HCT116 (cell line): Measurements from ENCODE around the gene AZGP1.

Experiments
- CBX3 ChIP-seq: IDR thresholded peaks from 2 replicates; pipeline ENCODE4 v1.6.1; 2012; ENCODE audit warnings: low read depth
- CTCF ChIP-seq, 3 experiments: fragments of 200-600 bp in 1 of 3; sonication (generic) in 1 of 3; IDR thresholded peaks in 2 of 3; conservative IDR thresholded peaks in 1 of 3; 2 replicates each; pipeline ENCODE4 v1.5.1; 2012 to 2017; ENCODE audit warnings: low read depth in 2 of 3, low read length in 2 of 3, antibody characterized with exemption in 1 of 3, borderline replicate concordance in 1 of 3, control low read depth in 1 of 3, mild to moderate bottlenecking in 1 of 3, mixed read lengths in 1 of 3, mixed run types in 1 of 3, moderate library complexity in 1 of 3; ENCODE audit not compliant: insufficient read depth in 1 of 3
- EGR1 ChIP-seq: IDR thresholded peaks from 2 replicates; pipeline ENCODE4 v1.6.1; 2012; ENCODE audit warnings: low read depth
- ELF1 ChIP-seq: IDR thresholded peaks from 2 replicates; pipeline ENCODE4 v1.6.1; 2012; ENCODE audit warnings: low read depth, borderline replicate concordance
- EZH2 ChIP-seq: fragments of 200-600 bp; sonication (generic); IDR thresholded peaks from 2 replicates; pipeline ENCODE4 v1.6.1; 2017; ENCODE audit warnings: antibody characterized with exemption, mixed run types
- EZH2phosphoT487 ChIP-seq: fragments of 200-600 bp; IDR thresholded peaks from 2 replicates; pipeline ENCODE4 v1.6.1; 2018; ENCODE audit warnings: antibody characterized with exemption, borderline replicate concordance
- POLR2A ChIP-seq: IDR thresholded peaks from 2 replicates; pipeline ENCODE4 v1.7.0; 2011; ENCODE audit warnings: borderline replicate concordance; ENCODE audit not compliant: insufficient read depth, insufficient read length; ENCODE audit errors: extremely low read depth
- POLR2AphosphoS5 ChIP-seq: IDR thresholded peaks from 2 replicates; pipeline ENCODE4 v1.6.1; 2011; ENCODE audit warnings: mild to moderate bottlenecking, low read depth, low read length, moderate library complexity
- SIN3A ChIP-seq: IDR thresholded peaks from 2 replicates; pipeline ENCODE4 v1.6.1; 2012; ENCODE audit warnings: low read depth
- YY1 ChIP-seq: IDR thresholded peaks from 2 replicates; pipeline ENCODE4 v1.6.1; 2011; ENCODE audit warnings: low read length, low read depth, moderate library complexity, mild to moderate bottlenecking; ENCODE audit not compliant: insufficient replicate concordance; ENCODE audit errors: extremely low read depth

GRCh38 chr7:100022621-100023020, 46.8 kb upstream of the AZGP1 start:
- no peak for TF ChIP-seq EZH2phosphoT487
- TF ChIP-seq CBX3: no peak
- no peak for TF ChIP-seq EZH2
- TF ChIP-seq CTCF (IDR thresholded peaks at IDR 0.05 in 2 of 3, conservative IDR thresholded peaks at IDR 0.05 in 1 of 3; ENCODE audit: borderline replicate concordance in 1 of 3, insufficient read depth in 1 of 3, low read depth in 2 of 3, low read length in 2 of 3): no peak
- TF ChIP-seq POLR2AphosphoS5: no peak
- TF ChIP-seq EGR1: no peak
- TF ChIP-seq YY1: no peak
- no peak for TF ChIP-seq SIN3A
- no peak for TF ChIP-seq POLR2A
- TF ChIP-seq ELF1: no peak
